Activated CD8-positive, alpha-beta memory T cell treated with anti-CD3 and anti-CD28 coated beads for 4 hours (primary cell): ENCODE results near the gene SNAPC2.
"Not testable (repeated sequence)": the region's sequence is repeated elsewhere in the genome, so short reads cannot be mapped to it uniquely, and the experiment has no call there.

Source experiments
- DNase-seq, 2 donors: peaks; one replicate each; pipeline ENCODE4 v3.0.0-alpha.2; 2020; ENCODE audit warnings: low read depth in 2 of 2

The SNAPC2 gene

DNA sequence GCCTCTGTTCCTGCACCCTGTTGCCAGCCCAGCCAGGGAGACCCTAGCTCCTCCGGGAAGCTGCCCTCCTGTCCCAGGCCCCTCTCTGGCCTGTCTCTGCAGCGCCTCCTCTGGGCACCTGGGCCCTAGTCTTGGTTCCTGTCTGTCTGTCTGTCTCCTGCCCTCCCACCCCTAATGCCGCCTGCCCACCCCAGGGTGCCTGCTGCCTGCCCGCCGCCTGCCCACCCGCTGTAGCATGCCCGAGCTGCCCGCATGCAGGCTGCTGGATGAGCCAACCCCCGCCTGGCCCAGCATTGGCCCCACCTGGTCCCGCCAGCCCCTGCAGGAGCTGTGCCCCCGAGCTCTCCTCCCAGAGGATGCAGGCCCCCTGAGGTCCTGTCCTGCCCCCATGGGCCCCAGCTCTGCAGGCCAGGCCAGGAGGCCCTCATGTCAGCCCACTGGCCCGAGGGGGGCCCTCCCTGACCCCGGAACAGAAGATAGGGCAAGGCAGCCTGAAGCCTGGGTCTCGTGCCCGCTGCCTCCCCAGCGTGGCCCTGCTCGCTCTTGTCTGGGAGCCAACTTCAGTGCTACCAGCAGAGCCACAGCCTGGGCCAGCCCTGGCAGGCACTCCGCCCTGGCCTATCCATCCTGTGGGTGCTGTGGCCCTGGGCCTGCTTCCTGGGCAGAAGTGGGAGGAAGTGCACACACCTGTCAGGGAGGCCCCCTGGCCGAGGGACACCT, 11.2 kb upstream of the SNAPC2 start:
- no peak for DNase-seq

GRCh38 chr19:7909471-7910067, 10.6 kb upstream of the SNAPC2 start:
- no peak for DNase-seq

- no peak for DNase-seq
Observed at GRCh38 chr19:7910321-7911161, 9.6 kb upstream of the SNAPC2 start.

DNA sequence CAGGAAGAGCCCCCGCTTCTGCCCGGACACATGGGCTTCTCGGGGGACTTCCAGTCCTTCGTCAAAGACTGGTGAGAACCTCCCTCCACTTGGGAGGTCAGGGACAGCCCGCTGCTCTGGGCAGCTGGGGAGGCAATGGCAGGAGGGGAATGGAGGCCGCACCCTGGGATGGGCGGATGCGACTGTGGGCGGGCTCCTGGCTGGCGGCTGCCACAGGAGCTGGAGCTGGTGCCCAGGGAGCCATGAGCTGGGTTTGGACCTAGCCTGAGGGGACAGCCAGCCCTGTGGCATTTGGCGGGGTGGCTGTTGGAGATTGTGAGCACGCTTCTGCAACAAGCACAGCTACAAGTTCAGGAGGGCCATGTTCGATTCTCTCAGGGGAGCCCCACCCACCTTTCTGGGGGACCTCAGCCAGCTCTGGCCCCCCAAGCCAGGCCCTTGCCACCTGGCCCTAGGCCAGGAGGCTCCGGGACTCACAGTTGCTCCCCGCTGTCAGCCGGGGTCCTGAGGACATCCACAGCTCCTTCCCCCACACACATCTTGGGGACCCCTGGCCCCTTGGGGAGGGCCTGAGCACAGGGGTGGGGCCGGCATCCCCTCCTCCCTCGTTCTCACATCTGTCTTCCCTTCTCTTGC, 8.5 kb upstream of the SNAPC2 start:
- DNase-seq = no peak

- no peak for DNase-seq
Observed at GRCh38 chr19:7912144-7912696, 7.9 kb upstream of the SNAPC2 start.

DNA sequence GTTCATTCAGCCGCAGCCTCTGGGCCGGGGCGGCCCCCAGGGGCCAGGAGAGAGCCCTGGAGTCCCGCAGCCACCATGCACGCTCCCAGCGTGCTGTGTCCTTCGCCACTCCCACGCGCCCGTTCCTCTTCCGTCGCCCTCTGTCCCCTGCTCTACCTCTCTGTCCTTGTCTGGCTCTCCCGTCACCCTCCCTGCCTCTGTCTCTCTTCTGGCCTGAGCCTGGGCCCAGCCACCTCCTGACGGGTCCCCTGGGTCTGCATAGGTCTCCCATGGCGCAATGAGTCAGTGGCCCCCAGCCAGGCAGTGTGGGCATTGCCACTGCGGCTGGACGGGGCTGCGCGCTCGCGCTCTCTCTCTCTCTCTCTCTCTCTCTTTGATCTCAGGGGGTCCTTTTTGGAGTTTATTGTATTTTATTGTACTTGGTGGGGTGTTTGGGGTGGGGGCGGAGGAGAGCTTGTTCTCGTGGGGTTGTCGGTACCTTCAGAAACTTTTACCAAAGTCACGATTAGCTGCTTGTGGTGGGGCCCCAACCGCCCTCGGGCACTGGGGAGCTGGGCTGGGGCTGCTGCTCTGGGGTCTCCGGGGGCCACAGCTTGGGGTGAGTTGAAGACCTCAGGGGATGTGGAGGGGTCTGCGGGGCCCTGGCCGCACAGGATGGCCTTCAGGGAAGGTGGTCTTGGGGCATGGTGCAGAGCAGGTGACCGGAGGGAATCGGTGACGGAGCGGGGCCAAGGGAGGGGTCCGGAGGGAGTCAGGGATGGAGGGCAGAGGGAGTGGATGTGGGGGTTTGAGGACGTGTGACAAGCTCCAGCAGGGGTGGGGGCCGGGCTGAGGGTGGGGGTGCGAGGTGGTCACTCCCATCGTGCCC, 7.2 kb upstream of the SNAPC2 start:
- DNase-seq = no peak

DNA sequence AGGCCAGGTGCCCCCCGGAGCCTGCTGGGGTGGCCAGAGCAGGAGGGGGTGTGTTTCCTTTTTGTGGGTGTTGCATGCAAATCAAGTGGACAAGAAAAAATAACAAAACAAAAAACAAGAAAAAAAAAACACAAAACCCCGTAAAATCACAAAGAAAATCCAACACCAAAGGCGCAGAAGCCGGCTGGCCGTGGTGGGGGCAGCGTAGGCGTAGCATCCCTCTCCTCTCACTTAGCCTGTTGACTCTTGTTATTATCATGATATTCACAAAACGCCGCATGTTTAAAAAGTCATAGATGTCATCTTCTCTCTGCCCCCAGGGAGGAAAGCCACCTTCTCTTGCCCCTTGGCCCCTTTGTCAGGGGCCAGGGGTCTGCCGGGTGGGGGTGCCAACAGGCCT, 6.5 kb upstream of the SNAPC2 start:
- no peak for DNase-seq

GRCh38 chr19:7914099-7914498, 6.0 kb upstream of the SNAPC2 start:
- DNase-seq = no peak

- no peak for DNase-seq
Observed at GRCh38 chr19:7914598-7915045, 5.5 kb upstream of the SNAPC2 start, which contains the start of gene TGFBR3L. Gene TGFBR3L (plus strand): TSS chr19:7914830.

GRCh38 chr19:7915250-7916102, 4.7 kb upstream of the SNAPC2 start:
- DNase-seq = no peak

DNA sequence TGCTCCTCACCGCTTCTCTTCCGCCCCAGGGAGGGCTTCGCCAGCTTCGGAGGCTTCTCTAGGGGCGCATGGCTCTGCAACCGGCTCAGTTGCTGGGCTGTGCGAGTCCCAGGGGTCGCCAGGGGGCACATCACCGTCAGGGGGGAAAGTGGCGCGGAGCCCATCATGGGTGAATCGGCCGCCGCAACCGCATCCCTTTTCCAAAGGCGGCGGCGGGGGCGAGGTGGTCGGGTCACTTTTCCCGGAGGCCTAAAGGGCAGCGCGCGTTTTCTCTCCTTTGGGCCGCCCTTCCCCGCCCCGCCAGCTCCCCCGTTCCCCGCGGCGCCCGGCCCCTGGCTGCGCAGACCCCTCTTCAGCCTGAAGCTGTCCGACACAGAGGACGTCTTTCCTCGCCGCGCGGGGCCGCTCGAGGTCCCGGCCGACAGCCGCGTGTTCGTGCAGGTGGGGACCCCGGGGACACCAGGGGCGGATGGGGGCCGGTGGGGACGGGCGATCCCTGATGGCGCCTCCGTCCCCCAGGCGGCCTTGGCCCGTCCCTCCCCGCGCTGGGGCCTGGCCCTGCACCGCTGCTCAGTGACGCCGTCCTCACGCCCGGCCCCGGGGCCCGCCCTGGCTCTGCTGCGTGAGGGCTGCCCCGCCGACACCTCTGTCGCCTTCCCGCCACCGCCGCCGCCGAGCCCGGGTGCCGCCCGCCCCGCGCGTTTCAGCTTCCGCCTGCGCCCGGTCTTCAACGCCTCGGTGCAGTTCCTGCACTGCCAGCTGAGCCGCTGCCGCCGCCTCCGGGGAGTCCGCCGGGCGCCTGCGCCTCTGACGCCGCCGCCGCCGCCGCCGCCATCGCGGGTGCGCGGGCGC, 3.8 kb upstream of the SNAPC2 start:
- no peak for DNase-seq

- DNase-seq = no peak
Observed at GRCh38 chr19:7916955-7917266, 3.2 kb upstream of the SNAPC2 start.

- DNase-seq = no peak
Observed at GRCh38 chr19:7917267-7918061, 2.7 kb upstream of the SNAPC2 start.

DNA sequence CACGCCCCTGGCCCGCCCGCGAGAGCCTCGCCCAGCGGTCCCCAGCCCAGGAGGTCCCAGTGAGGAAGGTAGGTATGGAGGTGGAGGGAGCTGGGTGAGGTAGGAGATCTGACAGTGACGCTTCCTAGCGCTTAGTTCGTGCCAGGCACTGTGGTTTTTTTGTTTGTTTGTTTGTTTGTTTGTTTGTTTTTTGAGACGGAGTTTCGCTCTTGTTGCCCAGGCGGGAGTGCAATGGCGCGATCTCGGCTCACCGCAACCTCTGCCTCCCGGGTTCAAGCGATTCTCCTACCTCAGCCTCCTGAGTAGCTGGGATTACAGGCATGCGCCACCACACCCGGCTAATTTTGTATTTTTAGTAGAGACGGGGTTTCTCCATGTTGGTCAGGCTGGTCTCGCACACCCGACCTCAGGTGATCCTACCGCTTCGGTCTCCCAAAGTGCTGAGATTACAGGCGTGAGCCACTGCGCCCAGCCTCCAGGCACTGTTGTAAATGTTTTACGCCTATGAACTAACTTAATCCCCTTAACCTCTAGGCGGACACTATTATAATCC, 2.0 kb upstream of the SNAPC2 start:
- not testable (repeated sequence) for DNase-seq

GRCh38 chr19:7918615-7919421, 1.3 kb upstream of the SNAPC2 start:
- no peak for DNase-seq

GRCh38 chr19:7920519-7921301, 572 bp downstream of the SNAPC2 start:
- DNase-seq = peak; percentile 100
